ENCODE measurements around the gene AHNAK2. TPM values are rescaled to one million over a fixed set of nuclear protein-coding genes. Genes with fewer than 3 reads are reported as not detected.

The AHNAK2 gene
- polyA plus RNA-seq, 3 donors = 1.4 to 2.2 (median 2.0) TPM

GRCh38 chr14:104974665-104975390 lies 3.3 kb downstream of the AHNAK2 start:
- DNase-seq (ENCODE audit: low read depth in 3 of 3, low spot score in 2 of 3) = no peak

DNA sequence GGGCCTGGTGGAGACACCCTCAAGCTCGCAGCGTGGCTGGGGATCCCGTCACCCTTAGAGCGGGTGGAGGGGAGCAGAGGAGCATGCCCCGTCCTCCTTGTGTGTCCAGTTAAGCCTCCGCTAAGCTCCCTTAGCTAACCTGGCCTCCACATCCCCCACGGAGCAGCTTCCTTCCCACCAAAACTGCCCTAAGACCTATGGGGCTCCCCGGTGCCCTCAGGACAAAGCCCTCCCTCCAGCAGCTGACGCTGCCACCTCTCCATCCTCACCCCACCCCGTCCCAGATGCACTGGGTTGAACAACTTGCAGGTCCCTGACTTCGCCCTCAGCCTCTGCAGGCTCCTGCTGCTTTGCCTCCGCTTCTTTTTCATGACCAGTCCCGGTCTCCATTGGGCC lies 4.0 kb downstream of the AHNAK2 start:
- no peak for DNase-seq (ENCODE audit: low read depth in 3 of 3, low spot score in 2 of 3)

DNA sequence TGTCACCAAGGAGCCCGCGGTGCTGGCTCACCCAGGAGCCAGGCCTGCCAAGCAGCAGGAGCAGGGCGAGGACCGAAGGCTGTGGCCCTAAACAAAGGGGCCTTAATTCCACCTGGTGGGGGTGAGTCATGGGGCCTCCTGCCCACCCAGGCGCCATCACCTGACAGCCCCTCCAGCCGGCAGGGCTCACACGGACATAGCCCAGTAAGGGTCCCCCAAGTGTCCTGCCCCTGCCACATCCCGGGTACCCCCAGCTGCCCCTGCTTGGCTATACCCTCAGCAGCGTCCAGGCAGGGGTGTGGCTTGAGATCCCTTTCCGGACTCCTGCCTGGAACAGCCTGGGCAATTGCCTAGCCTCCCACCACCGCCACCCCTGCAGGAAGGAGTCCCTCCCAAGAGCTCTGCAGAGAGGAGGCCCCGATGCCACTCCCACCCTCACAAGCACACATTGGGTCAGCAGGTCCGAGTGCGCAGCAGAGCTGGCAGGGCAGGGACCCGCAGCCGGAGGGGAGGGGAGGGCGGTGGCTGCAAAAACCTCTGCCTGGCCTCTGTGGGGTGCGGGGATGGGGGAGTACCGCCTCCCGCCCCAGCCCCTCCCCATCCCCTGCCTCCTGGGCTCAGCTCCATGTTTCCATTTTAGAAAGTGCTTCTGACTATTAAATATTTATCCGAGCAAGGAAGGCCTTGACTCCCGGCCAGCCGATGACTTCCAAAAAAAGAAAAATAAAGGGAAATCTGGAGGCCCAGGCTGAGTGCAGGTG lies 4.6 kb downstream of the AHNAK2 start:
- DNase-seq (ENCODE audit: low read depth in 3 of 3, low spot score in 2 of 3) = no peak

DNA sequence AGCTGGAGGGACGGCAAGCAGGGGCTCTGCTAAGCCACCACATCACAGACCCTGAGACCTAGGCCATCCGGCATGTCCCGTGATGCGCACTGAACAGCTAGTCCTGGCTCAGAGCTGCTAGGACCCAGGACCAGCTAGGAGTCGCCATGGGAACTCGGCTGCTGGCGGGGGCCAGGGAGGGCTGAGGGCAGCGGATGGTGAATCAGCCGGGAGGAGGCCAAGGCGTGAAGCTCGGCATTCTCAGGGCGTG lies 5.1 kb downstream of the AHNAK2 start:
- no peak for DNase-seq (ENCODE audit: low read depth in 3 of 3, low spot score in 2 of 3)

GRCh38 chr14:104972301-104973134 lies 5.7 kb downstream of the AHNAK2 start:
- no peak for DNase-seq (ENCODE audit: low read depth in 3 of 3, low spot score in 2 of 3)

DNA sequence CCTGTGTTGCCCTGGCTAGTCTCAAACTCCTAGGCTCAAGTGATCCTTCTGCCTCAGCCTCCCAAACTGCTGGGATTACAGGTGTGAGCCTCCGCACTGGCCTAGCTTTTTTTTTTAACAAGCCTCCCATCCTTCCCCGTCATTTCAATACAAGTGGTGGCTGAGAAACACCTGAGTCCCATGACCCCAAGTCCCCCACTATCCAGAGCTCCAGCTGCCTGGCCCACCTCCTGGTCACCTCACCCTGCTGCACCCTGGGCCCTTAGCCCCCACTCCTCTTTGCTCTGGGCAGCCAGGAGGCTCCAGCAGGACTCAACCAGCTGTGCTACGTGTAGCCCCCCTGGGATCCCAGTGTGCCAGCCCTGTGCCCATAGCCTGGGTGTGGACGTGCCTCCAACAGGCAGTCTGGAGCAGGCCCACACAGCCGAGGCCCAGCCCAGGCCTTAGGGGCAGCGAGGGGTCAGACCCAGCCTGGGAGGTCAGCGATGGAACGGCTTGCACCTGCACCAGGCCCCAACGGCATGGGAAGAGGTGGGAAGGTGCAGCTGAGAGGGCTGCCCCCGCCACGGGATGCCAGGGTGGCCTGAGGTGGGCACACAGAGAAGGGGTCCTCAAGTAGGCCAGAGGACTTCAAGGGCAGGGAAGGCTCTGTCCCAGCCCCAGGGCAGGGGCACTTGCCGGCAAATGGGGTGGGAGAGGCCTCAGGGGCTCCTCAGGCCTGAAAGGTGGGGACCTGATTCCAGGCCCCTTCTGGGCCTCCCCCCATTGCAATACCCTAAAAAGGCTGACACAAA lies 6.5 kb downstream of the AHNAK2 start:
- DNase-seq (ENCODE audit: low read depth in 3 of 3, low spot score in 2 of 3) = no peak

GRCh38 chr14:104970231-104971068 lies 7.7 kb downstream of the AHNAK2 start:
- DNase-seq (ENCODE audit: low read depth in 3 of 3, low spot score in 2 of 3) = no peak

- no peak for DNase-seq (ENCODE audit: low read depth in 3 of 3, low spot score in 2 of 3)
These were observed 8.4 kb downstream of the AHNAK2 start for GRCh38 chr14:104969741-104970230.

GRCh38 chr14:104968541-104969401 lies 9.4 kb downstream of the AHNAK2 start:
- DNase-seq (ENCODE audit: low read depth in 3 of 3, low spot score in 2 of 3) = no peak

- no peak for DNase-seq (ENCODE audit: low read depth in 3 of 3, low spot score in 2 of 3)
These were observed 10.0 kb downstream of the AHNAK2 start for GRCh38 chr14:104968153-104968527.

DNA sequence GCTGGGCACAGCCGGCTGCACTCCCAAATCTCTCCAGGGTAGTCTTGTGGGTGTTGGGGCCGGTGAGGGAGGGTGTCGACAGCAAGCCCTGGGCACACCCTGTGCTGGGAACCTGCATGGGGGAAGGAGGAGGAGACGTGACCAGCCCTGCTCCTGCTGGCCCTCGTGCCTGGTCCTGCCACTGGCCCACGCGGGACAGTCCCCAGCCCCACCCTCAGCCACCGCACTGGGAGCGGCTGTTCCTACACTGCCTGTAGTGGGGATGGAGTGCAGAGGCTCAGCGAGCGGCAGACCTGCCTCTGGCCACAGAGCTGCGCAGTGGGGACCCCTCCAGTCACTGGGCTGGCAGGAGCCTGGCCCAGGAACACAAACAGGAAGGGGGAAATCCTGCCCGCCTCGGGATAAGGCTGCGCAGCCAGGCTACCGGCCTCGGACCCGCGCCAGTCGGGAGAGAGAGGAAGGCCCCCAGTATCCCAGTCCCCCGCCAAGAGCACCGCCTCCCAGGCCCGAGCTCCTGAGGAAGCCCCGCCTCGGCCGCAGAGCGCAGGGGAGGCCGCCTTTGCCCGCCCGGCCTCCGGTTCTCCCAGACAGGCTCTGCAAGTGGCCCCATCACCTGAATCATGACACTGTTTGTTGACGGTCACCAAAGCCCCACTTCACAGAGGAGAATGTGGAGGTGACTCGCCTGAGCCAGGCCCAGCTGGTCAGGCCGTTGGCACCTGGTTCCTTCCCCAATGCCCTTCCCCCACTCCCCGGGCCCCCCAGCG lies 10.6 kb downstream of the AHNAK2 start:
- no peak for DNase-seq (ENCODE audit: low read depth in 3 of 3, low spot score in 2 of 3)

DNA sequence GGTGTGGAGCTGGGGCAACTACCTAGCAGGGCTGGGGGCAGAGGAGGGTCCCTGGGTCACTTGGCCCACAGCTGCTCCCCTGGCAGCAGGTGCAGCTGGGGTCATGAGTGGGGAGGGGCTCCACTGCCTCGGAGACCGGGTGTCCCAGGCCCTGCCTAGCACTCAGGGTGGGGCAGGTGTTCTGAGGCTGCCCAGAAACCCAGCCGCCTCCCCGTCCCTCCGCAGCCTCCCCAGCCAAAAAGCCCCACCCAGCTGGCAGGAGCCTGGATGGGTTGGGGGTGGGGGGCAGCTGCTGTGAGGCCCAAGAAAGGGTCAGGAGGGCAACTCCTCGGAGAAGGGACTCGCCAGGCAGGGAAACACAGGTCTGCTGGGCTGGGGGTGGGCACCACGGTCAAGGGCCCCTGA lies 11.2 kb downstream of the AHNAK2 start:
- DNase-seq (ENCODE audit: low read depth in 3 of 3, low spot score in 2 of 3) = no peak

DNA sequence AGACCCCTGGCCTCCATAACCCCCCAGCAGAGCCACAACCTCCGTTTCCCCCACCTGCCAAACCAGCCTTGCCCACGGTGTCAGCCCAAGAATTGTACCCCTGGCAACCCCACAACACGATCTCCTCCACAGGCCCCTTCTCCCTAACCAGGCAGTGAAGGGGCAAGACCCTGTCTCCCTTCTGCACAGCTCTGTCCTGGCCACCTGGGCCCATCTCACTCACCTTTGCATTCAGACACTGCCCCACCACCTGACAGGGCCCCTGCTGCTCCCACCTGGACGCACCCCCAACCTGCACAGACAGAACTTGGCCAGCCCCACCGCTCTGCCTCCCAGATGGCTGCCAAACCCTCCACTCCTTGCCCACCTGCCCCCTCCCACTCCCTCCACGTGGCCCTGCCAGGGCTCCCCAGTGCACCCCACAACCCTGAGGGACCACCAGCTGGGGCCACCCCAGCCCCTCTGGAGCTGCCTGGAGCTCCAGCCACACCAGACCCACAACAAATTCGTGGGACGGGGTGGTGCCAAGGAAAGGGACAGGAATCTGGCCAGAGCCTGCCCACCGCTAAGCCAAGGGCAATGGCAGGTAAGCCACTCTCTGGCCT lies 11.8 kb downstream of the AHNAK2 start:
- no peak for DNase-seq (ENCODE audit: low read depth in 3 of 3, low spot score in 2 of 3)

DNA sequence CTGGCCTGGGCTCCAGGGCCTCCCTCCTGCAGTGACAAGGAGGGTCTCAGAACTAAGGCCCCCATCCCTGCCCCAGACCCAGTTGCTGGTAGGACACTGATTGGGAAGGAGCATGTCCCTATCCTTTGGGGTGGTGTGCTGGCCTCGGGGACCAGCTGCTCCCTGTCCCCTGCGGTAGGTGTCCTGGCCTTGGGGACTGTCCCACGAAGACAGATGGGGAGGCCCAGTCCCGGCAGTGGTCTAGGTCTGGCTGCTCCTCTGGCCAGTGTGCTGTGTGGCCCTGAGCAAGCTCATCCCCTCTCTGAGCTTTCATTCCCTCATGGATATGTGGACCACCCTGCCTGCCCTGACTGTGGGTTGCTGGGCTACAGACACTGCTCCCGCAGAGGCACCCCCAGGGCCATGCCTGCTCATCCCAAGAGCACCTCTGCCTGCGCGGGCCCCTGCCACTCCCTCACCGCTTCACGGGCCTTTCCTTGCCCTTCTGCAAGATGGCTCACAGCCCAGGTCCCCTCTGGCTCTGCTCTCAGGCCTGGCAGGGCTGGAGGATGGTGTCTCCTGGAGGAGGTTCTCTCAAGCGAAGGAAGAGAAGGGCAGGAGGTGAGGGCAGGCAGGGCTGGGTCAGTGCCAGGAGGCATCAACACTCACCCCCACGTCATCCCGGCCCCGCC lies 12.5 kb downstream of the AHNAK2 start:
- DNase-seq (ENCODE audit: low read depth in 3 of 3, low spot score in 2 of 3) = no peak

- DNase-seq (ENCODE audit: low read depth in 3 of 3, low spot score in 2 of 3) = no peak
These were observed 13.6 kb downstream of the AHNAK2 start for GRCh38 chr14:104964546-104964945.

DNA sequence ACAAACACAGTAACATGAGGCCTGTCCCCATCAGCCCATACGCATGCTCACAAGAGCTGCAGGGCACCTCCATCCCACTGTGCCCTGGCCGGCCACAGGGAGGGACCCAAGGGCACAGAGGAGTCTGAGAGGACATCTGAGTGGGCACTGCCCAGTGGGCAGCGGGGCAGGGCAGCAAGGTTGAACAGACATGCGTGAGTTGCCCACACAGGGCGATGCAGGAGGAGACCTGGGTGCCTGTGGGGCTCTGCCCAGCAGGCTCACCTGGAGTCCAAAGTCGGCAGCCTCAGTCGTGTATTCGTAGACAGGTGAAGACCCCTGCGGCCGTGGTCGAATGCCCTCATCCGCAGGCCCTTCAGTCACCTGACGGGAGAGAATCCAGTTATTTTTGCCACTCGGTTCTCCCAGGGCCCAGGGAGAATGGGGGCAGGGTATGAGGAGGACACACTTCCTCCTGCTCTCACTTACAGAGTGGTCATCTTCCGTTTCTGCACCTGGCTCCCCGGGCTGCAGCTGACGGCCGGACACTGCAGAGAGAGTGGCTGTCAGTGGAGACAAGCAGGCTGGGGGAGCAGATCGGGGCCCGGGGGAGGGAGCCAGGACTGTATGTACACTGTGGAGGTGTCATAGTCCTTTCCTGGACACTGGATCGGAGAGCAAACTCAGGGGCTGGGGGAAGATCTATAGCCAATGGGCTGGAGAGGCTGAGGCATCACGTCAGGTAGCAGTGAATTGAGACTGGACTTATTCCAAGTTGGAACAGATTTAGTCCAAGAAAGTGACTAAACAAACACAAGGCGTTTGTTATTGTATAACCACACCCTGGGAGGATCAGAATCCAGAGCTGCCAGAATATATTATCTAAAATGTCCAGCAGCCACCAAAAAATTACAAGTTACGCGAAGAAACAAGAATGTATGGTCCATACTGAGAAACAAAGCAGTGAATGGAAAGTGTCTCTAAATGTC lies 20.7 kb downstream of the AHNAK2 start:
- no peak for DNase-seq (ENCODE audit: low read depth in 3 of 3, low spot score in 2 of 3)

All from right renal cortex interstitium (tissue), 3 donors.